OCI-LY3 (cell line): ENCODE measurements around the gene RRM2.

Experiments used
- EZH2phosphoT487 ChIP-seq: fragments of 200-600 bp; shearing (Covaris generic); IDR thresholded peaks from 2 replicates; pipeline ENCODE4 v1.6.1; 2018; ENCODE audit warnings: antibody characterized with exemption, mixed run types, low read depth
- TF ChIP-seq, protein P1 (sequence below): fragments of 200-600, 300-600 bp; sonication (generic); IDR thresholded peaks from 2 replicates; pipeline ENCODE4 v1.5.1; 2014; ENCODE audit warnings: antibody characterized with exemption, low read length, low read depth

DNA sequence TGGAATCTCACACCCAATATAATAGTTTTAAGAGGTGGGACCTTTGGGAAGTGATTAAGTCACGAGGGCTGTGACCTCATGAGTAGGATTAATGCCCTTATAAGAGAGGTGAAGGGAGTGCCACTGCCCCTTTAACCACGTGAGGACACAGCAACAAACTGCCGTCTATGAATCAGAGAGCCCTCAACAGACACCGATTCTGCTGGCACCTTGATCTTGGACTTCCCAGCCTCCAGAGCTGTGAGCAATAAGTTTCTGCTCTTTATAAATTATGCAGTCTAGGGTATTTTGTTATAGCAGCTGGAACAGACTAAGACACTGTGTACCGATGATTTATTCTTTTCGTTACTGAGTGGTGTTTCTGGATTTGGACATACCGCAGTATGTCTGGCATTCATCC lies 56.2 kb downstream of the RRM2 start:
- no peak for TF ChIP-seq EZH2phosphoT487
- TF ChIP-seq, protein P1, sequence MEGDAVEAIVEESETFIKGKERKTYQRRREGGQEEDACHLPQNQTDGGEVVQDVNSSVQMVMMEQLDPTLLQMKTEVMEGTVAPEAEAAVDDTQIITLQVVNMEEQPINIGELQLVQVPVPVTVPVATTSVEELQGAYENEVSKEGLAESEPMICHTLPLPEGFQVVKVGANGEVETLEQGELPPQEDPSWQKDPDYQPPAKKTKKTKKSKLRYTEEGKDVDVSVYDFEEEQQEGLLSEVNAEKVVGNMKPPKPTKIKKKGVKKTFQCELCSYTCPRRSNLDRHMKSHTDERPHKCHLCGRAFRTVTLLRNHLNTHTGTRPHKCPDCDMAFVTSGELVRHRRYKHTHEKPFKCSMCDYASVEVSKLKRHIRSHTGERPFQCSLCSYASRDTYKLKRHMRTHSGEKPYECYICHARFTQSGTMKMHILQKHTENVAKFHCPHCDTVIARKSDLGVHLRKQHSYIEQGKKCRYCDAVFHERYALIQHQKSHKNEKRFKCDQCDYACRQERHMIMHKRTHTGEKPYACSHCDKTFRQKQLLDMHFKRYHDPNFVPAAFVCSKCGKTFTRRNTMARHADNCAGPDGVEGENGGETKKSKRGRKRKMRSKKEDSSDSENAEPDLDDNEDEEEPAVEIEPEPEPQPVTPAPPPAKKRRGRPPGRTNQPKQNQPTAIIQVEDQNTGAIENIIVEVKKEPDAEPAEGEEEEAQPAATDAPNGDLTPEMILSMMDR: no peak
